Stimulated activated CD4-positive, alpha-beta T cell treated with anti-CD3 and anti-CD28 coated beads, Interleukin-1b, Interleukin-23, amount 100 ng/mL, for 4 hours (primary cell): Measurements from ENCODE around the gene DHX57.
"Not testable (repeated sequence)": the region's sequence is repeated elsewhere in the genome, so short reads cannot be mapped to it uniquely, and the experiment has no call there.

Experiments
- DNase-seq, 2 donors: peaks; one replicate each; pipeline ENCODE4 v3.0.0-alpha.2; 2020; ENCODE audit warnings: low read depth in 2 of 2

The DHX57 gene

DNA sequence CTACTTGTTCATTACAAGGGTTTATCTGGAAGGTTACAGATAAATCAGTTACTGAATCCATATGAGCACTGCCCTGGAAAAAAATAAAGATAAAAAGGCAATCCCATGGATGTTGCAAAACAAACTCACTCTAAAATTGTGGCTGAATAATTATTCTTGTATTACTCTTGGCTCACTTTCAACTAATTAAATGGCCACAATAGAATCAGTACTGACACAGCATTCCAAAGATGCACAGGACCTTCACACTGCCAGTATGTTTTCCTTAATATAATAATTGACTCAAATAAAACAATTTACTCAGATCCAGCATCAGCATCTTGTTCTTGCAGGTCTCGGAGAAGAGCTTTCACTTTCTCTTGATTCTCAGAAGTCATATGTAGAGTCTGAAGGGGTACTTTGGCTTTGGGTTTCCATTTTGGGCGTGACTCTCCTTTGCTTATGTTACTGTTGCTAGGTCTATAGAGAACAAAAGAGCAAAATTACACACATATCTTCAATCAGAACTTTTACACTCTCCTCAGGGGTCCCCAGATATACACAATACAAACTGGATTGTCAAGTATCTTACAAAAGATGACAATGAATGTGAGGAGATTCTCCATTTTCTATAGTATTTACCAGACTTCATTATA lies 12.6 kb downstream of the DHX57 start:
- no peak for DNase-seq

DNA sequence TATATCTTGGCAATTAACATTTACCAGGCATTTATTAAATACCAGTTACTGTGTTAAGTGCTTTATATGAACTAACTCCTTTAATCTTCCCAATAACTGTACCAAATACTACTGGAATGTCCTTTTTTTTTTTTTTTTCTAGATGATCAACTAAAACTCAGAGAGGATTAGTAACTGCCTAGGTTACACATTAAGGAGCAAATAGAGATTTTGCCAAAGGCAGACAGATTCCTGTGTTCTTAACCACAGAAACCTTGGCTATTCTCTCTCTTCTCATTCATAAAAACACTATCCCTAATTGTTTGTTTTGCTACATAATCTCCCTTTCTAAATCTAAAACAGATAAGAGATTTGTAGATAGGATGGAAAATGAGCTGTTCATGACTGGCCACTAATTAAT lies 13.3 kb downstream of the DHX57 start:
- DNase-seq = no peak

DNA sequence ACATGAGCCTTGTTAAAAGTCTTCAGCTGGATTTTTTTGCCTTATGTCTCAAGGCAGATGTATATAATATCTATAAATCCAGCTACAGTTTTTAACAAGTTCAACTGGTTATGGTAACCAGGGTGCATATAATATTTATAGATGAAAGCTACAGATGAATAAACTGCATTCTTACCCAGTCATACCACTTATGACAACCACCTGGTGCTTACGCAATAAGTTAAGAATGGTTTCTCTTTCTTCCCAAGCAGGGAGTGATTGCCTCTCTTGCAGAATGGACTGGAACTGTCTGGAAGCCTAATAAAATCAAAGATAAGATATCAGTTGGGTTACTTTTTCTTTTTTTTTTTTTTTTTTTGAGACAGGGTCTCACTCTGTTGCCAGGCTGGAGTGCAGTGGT lies 19.6 kb downstream of the DHX57 start:
- no peak for DNase-seq

DNA sequence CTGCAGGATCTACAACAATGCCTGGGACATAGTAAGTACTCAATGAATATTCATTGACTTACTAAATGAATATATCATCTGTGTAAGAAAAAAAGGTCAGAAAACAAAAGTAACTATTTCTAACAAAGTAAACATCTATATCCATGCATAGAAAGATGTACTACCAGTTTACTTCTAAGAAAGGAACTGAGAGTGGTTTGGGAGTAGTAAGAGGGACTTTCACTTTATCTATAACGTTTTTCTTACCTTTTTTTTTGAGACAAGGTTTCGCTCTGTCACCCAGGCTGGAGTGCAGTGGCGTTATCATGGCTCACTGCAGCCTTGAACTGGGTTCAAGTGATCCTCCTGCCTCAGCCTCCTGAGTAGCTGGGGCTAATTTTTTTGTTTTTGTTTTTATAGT lies 25.7 kb downstream of the DHX57 start:
- DNase-seq = no peak

DNA sequence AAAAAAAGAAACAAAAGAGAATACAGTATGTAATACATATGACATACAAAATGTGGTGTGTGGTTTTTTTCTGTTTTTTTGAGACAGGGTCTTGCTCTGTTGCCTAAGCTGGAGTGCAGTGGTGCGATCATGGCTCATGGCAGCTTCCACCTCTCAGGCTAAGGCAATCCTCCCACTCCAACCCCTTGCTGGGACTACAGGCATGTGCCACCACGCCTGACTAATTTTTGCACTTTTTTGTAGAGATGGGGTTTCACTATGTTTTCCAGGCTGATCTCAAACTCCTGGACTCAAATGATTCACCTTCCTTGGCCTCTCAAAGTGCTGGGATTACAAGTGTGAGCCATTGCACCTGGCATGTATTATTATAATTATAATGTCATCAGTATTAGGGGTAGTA lies 38.9 kb downstream of the DHX57 start:
- no peak for DNase-seq

DNA sequence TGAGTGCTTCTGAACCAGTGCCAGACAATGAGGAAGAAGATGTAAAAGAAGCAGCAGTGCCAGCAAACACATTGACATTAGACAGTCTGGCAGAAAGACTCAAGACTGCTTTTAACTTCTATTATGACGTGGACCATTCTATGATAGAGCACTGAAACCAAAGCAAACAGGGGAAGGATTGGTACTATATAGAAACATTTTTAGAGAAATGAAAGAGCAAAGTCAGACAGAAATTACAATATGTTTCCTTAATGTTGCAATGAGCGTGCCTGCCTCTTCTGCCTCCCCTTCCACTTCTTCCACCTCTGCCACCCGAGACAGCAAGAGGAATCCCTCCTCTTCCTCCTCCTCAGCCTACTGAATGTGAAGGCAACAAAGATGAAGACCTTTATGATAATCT lies 39.7 kb downstream of the DHX57 start:
- no peak for DNase-seq

DNA sequence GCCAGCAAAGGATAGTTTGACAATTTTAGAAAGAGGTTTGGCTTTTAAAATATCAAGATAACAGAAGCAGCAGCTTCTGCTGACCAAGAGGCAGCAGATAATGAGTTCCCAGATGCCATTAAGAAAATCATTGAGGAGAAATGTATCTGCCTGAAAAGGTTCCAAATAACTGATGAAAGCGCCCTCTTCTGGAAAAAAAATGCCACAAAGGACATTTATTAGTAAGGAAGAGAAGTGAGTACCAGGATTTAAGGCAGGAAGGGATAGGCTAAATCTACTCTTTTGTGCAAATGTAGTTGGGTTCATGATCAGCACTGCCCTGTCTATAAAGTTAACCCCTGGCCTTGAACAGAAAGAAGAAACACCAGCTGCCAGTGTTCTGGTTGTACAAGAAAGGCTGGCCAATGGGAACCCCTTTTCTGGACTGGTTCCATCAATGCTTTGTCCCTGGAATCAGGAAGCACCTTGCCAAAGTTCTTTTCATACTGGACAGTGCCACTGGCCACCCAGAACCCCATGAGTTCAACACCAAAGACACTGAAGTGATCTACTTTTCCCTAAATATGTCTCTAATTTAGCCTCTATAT lies 40.6 kb downstream of the DHX57 start:
- no peak for DNase-seq

DNA sequence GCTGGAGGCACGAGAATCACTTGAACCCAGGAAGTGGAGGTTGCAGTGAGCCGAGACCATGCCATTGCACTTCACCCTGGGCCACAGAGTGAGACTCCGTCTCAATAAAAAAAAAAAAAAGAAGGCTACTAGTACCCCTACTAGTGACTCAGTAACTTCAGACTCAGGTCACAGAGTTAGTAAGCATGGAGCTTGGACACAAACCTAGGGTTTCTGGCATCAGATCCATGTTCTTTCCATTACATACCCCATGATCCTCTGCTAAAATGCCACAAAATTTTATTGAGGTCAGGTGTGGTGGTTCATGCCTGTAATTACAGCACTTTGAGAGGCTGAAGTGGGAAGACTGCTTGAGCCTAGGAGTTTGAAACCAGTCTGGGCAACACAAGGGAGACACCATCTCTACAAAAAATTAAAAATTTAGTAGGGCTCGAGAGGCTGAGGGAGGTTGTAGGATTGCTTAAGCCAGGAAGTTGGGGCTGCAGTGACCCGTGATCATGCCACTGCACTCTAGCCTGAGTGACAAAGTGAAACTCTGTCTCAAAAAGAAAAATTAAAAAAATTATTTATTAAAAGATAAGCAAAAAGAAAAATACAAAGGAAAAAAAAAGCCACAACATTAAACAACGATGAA lies 45.1 kb downstream of the DHX57 start:
- DNase-seq = no peak

DNA sequence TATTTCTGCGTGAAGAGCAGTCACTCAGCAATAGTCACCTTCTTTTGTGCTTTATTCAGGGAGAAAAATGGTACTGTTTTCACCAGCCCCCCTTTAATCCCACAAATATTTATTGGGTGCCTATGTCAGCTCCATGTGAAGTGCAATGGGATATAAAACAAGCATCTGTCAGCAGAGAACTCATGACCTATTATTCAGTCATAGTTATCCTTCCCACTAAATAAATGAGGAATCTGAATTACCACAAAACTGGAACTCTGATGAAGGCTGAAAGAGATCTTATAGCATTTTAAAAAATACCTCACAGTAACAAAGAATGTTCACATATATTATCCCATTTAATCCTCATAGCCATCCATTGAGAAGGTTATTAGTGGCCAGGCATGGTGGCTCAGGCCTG lies 45.8 kb downstream of the DHX57 start:
- DNase-seq = no peak

DNA sequence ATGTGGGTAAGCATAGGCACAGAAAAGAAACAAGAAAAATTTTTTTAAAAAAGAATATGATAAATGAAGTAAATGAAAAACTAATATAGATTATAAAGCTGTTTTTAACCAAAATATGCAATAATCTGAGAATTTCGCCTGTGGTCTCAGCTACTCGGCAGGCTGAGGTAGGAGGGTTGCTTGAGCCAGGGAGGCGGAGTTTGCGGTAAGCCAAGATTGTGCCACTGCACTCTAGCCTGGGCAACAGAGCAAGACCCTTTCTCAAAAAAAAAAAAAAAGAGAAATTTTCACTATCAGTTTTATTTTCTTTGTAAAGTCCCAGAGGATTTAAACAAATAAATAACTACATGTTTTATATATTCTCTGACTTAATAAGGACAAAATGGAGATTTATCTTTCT lies 47.3 kb downstream of the DHX57 start:
- no peak for DNase-seq

DNA sequence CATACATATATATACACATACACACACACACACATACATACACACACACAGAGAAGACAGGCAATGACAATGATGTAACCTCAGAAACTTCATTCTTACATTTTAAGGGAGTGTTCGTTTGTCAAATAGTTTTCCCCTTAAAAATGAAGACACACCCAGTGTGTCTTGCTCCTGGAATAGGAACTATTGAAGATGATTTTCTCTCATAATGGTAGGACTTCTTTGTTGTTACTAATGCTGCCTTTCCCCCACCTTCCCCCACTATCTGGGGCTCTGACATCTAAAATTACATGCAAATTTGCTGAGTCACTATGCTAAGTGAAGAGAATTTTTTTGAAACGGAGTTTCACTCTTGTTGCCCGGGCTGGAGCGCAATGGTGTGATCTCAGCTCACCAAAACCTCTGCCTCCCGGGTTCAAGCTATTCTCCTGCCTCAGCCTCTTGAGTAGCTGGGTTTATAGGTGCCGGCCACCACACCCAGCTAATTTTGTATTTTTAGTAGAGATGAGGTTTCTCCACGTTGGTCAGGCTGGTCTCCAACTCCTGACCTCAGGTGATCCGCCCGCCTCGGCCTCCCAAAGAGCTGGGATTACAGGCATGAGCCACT lies 48.1 kb downstream of the DHX57 start:
- not testable (repeated sequence) for DNase-seq

DNA sequence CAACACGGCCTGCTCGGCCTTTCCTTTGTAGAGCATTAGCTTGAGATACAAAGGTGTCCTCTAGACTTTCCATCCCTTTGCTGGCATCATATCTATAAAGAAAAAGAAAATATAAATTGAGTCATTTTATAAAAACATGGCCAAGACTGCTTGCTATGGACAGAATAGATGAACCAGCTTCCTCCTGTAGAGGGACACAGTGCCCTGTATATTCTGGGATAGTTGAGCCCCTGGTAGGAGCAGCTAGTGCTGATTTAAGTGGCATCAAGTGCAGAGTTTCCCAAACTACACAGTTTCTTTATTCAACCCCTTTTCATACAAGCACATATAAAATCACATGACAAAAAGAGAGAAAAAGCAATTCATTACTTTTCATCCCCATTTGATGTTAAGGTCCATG lies 49.8 kb downstream of the DHX57 start:
- no peak for DNase-seq

DNA sequence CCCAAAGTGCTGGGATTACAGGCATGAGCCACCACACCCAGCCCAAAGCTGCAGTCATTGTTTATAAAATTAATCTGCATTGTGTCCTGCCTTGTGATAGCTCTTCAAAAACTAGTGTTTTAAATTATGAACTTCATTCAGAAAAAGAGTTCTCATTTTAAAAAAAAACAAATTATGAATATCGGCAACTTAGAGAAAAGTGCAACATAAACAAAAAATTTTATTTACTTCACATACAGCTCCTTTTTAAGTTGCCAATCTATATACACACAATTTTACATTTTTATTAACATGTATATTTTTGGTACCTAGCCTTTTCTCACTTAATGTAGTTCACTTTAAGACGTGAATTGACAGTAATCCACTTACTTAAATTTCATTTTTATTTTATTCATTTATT lies 50.8 kb downstream of the DHX57 start:
- no peak for DNase-seq

DNA sequence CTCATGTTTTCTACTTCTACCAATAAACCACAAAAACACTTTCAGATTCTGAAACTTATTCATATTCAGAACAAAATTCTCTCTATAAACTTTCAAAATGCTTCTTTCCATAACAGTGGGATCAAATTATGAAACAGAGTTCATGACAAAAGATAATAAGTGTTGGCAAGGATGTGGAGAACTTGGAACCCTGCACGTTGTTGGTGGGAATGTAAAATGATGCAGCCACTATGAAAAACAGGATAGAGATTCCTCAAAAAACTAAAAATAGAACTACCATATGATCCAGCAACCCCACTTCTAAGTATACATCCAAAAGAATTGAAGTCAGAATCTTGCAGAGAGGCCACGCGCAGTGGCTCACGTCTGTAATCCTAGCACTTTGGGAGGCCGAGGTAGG lies 52.3 kb downstream of the DHX57 start:
- DNase-seq = no peak

DNA sequence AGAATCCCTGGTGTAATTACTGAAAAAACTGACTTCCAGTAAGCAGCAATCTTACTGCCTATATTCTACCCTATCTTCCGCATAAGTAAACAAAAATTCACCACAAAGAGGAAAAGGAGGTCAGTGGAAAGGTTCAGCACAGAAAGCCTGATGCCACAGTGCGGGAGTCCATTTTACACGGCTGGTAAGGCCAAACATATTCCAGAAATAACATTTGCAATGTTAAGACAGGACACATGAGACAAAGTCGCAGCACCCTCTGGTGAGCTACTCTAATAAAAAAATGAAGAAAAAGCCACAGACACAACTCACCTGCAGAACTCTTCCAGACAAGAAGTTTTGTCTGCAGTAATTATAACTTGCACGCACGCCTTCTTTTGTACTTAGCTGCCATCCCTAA lies 57.2 kb downstream of the DHX57 start:
- no peak for DNase-seq

DNA sequence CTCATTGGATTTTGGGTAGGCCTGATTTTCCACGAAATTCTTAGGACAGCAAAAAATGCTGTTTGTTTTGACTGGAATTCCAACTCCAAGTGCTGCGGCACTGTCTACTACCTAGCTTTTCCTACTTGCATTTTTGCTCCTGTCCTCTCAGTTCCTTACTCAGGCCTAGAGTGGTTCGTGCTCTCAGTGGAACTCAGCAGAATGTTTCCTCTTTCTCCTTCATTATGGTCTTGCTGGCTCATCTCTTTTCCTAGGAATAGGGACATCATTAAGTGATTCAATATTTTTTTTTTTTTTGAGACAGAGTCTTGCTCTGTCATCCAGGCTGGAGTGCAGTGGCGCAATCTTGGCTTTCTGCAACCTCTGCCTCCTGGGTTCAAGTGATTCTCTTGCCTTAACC lies 59.8 kb downstream of the DHX57 start:
- no peak for DNase-seq

DNA sequence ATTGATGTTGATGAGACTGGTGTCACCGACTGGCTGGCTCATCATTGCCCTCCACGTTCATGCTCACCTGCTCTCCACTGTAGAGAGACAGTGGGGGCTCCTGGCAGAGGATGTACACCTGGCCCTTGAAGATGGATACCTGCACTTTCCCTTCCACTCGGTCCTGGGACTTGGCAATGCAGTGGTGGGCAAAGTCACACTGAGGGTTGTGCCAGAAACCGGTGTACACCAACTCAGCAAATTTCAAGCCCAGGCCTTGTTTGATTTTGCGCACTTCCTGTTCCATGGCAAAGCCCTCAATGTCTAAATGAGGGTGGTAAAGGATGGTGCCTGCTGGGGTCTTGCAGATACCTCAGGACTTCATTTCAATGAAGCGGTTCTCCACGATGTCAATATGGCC lies 65.2 kb downstream of the DHX57 start:
- no peak for DNase-seq

DNA sequence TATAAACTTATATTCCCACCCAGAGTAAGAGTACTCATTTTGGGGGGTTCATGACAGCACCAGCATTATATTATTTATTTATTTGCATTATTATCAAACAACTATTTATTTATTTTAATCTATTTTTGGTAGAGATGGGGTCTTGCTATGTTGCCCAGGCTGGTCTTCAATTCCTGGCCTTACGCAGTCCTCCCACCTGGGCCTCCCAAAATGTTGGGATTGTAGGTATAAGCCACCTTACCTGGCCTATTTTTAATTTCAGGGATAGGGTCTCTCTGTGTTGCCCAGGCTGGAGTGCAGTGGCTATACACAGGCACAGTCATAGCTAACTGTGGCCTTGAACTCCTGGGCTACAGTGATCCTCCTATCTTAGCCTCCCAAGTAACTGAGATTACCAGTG lies 67.1 kb downstream of the DHX57 start:
- DNase-seq = no peak

DNA sequence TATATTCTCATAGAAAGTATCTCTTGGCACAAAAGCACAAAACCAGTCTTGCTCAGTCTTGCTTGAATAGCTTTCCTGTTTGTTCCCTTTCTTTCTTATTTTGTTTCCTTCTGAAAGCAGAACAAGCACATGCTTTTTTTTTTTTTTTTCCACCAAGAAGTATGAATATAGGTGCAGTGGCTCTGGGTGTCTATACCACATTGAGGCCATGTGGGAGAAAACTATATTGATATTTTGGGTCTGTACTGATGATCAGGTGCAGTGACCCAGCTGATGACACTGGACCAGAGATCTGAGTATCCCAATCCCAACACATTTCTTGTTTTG lies 69.0 kb downstream of the DHX57 start:
- no peak for DNase-seq

DNA sequence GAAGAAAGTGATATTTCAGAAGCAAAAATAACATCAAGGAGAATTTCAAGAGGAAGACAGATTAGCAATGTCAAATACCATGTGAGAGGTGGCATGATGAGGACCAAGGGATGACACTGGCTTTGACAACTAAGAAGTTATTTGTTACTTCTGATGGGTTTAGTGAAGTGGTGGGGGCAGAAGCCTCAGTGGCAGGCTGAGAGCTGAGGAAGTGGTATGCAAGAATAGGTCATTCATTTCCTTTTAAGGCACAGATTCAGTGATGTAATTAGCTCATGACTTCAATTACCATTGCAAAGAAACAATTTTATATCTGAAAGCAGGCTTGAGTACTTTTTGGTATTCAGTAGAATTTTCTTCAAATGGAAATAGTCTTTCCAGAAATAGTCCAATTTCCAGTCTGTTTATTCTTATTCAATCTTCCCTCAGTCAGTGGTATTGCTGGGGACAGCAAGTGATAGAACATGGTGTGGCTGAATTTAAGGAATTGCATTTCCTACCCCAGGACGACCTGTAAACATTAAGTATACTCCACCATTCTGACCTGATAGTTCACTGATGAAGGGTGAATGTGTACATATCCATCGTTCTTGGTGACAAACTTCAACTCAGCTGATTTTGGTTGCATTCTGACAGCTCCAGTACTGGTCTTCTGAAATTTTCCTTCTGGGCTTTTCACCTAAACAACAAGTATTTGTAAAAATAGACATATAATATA lies 69.6 kb downstream of the DHX57 start:
- DNase-seq = no peak

DNA sequence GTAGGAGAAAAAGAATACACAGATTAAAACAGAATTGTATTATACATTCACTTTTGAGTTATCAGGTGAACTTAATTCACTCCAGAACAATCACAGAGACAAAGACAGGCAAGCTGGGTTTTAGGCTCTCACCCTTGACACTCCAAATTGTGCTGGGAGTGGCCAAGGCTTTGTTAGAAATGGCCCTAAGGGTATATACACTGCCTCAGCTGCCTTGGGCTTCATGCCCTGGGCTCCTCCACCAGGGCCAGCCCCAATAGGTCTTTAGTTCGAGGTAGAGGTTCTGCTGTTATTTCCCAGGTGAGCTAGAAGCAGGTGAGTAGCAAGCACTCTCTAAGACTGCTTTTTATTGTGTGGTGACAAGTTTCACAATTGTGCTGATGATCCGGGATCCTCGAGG lies 77.8 kb downstream of the DHX57 start:
- DNase-seq = no peak

DNA sequence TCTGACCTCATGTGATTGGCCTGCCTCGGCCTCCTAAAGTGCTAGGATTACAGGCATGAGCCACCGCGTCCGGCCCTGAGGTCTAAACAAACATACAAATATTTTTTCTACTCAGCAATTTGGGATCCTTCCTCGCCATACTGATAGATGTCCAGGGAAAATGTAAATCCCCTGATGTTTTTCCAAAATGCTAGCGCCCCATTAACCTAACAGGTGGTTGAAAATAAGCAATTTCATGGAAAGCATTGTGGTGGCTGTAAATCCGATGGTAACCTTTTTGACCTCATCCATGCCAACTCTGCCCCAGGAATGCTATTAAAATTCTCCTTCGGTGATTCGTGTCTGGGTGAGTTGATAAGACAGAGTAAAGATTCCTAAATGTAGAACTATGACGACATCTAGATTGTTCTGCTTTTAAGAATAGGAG lies 78.5 kb downstream of the DHX57 start:
- no peak for DNase-seq

DNA sequence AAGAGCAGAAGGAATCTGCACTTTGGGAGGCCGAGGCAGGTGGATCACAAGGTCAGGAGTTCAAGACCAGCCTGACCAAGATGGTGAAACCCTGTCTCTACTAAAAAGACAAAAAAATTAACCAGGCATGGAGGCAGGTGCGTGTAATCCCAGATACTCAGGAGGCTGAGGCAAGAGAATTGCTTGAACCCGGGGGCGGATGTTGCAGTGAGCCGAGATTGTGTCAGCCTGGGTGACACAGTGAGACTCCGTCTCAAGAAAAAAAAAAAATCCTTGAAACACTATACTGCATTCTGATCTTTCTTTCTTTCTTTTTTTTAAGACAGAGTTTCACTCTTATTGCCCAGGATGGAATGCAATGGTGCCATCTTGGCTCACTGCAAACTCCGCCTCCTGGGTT lies 80.7 kb downstream of the DHX57 start:
- DNase-seq = not testable (repeated sequence)
